Testis (tissue), 3 donors: ENCODE results near the gene PPP1R12A. TPM values are rescaled to one million over a fixed set of nuclear protein-coding genes. Genes with fewer than 3 reads are reported as not detected.

Experiments used
- DNase-seq: peaks from one replicate; pipeline ENCODE4 v3.0.0-alpha.2; 2019
- H3K27ac ChIP-seq, 2 donors: fragments of 200-600 bp; sonication (generic); one replicate each; pipeline ENCODE4 v1.5.1; 2019
- H3K27me3 ChIP-seq: fragments of 200-600 bp; sonication (generic); one replicate; pipeline ENCODE4 v1.5.1; 2019
- H3K36me3 ChIP-seq: fragments of 200-600 bp; sonication (generic); one replicate; pipeline ENCODE4 v1.5.1; 2017; ENCODE audit warnings: low read depth; ENCODE audit errors: missing control alignments
- H3K4me1 ChIP-seq: fragments of 200-600 bp; sonication (generic); one replicate; pipeline ENCODE4 v1.5.1; 2019
- H3K4me3 ChIP-seq, 2 donors: fragments of 200-600 bp; sonication (generic); one replicate each; pipeline ENCODE4 v1.5.1; 2017 to 2019
- H3K9me3 ChIP-seq: fragments of 200-600 bp; sonication (generic); one replicate; pipeline ENCODE4 v1.5.1; 2017
- CTCF ChIP-seq, 3 experiments: fragments of 450-650 bp in 2 of 3; fragments of 200-600 bp in 1 of 3; sonication (generic) in 1 of 3; IDR thresholded peaks; one replicate each; pipeline ENCODE4 v1.5.1; 2016 to 2019; ENCODE audit warnings: antibody characterized with exemption in 3 of 3, mild to moderate bottlenecking in 2 of 3, moderate library complexity in 1 of 3
- POLR2A ChIP-seq: fragments of 450-650 bp; IDR thresholded peaks from one replicate; pipeline ENCODE4 v1.6.1; 2017; ENCODE audit warnings: antibody characterized with exemption, mild to moderate bottlenecking, moderate library complexity
- WGBS, 2 donors: methylation state at CpG; one replicate each; pipeline ENCODE4 v1.1.5; 2018; 5-methylcytosine and 5-hydroxymethylcytosine counted together
- intact Hi-C: fragments of 100-400 bp; cut with DNase I; formaldehyde crosslinking; loops from one replicate; pipeline ENCODE4 v1.15.1; 2023; ENCODE audit warnings: low total_unique reads
- polyA plus RNA-seq: library from polyadenylated mRNA; stranded (reverse); fragments of 350-450 nt; fragmentation: Illumina TruSeq; extraction: RNeasy Lipid Tissue Mini Kit (QIAGEN cat#74804); gene quantifications from one replicate; pipeline ENCODE4 v1.2.3, GENCODE V29; 2014; ENCODE audit warnings: low read depth, low replicate concordance; ENCODE audit not compliant: insufficient read depth
- total RNA-seq, 2 donors: library from RNA; depleted of rRNA; stranded (reverse); fragments of >200 nt; gene quantifications; one replicate each; pipeline ENCODE4 v1.2.3, GENCODE V29; 2016

Gene PPP1R12A
- total and polyA plus RNA-seq, 3 donors from 2014 or later, result 22.4 to 119 (median 113) TPM

- WGBS, 2 donors, result 89 to 92% methylated on average over 4 of the region's 4 CpGs
- H3K4me1 ChIP-seq, result no peaks in the 10 kb centered on the region
- no peaks in the 10 kb centered on the region for H3K36me3 ChIP-seq
- H3K27me3 ChIP-seq, result no peaks in the 10 kb centered on the region
- intact Hi-C loops, result no loop called here
- H3K4me3 ChIP-seq, result no peak overlapping the region
- H3K27ac ChIP-seq, result peak overlapping the region in 1 of 2 donors; percentile 15
- DNase-seq, result no peak
- no peaks in the 10 kb centered on the region for H3K9me3 ChIP-seq
- no peak for TF ChIP-seq CTCF (IDR thresholded peaks at IDR 0.05)
- TF ChIP-seq POLR2A, result no peak
Measured at GRCh38 chr12:79841248-79841877, 93.5 kb downstream of the PPP1R12A start.

- WGBS, 2 donors, result 99 to 100% methylated on average over 3 of the region's 3 CpGs
- no peak overlapping the region for H3K27ac ChIP-seq
Measured at GRCh38 chr12:79838359-79838758, 96.5 kb downstream of the PPP1R12A start.

DNA sequence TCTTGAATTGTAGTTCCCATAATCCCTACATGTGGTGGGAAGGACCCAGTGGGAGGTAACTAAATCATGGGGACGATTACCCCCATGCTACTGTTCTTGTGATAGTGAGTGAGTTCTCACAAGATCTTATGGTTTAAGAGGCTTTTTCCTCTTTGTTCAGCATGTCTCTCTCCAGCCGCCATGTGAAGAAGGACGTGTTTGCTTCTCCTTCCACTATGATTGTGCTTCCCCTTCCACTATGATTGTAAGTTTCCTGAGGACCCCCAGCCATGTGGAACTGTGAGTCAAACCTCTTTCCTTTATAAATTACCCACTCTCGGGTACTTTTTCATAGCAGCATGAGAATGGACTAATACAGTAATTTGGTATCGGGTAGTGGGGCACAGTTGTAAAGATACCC lies 97.3 kb downstream of the PPP1R12A start:
- TF ChIP-seq CTCF (IDR thresholded peaks at IDR 0.05) (no peak), POLR2A (no peak)
- no peak for DNase-seq
- Histone ChIP-seq H3K27me3 (no peaks in the 10 kb centered on the region), H3K36me3 (no peaks in the 10 kb centered on the region), H3K4me1 (no peaks in the 10 kb centered on the region), H3K9me3 (no peaks in the 10 kb centered on the region), H3K4me3 (no peak overlapping the region), H3K27ac (no peak overlapping the region)
- intact Hi-C loops, result no loop called here
- 90 to 94% methylated on average over 5 of the region's 5 CpGs for WGBS, 2 donors

More at GRCh38 chr12:79838359-79838758, 96.5 kb downstream of the PPP1R12A start:
- Histone ChIP-seq H3K4me3 (no peak overlapping the region), H3K9me3 (no peaks in the 10 kb centered on the region), H3K27me3 (no peaks in the 10 kb centered on the region), H3K36me3 (no peaks in the 10 kb centered on the region), H3K4me1 (no peaks in the 10 kb centered on the region)
- no peak for DNase-seq
- TF ChIP-seq POLR2A, result no peak
- TF ChIP-seq CTCF (IDR thresholded peaks at IDR 0.05), result no peak
- intact Hi-C loops, result no loop called here

DNA sequence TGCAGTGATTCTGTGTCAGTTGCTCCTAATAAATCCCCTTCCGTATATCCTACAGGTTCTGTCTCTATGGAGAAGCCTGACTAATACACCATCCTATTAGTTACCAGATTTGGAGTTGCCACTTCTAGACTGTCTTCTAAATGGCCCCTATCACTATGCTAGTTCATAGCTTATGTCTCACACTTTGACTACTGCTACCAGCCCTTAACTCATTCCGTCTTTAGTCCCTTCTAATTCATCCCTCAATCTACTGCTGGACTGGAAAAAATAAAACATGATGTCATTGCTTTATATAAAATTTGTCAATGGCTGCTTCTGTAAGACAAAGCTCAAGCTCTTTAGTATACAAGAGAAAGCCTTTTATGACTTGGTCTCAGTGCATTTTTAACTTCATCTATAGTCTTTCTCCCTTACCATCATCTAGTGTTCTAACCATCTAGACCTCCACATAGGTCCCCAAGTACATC lies 99.5 kb downstream of the PPP1R12A start:
- Histone ChIP-seq H3K27ac (no peak overlapping the region), H3K9me3 (no peaks in the 10 kb centered on the region), H3K4me3 (no peak overlapping the region), H3K4me1 (no peaks in the 10 kb centered on the region), H3K27me3 (no peaks in the 10 kb centered on the region), H3K36me3 (no peaks in the 10 kb centered on the region)
- intact Hi-C loops, result no loop called here
- WGBS, 2 donors, result 88 to 91% methylated on average over 2 of the region's 2 CpGs
- DNase-seq, result no peak
- TF ChIP-seq POLR2A, result no peak
- TF ChIP-seq CTCF (IDR thresholded peaks at IDR 0.05), result no peak
